ENCODE measurements around the gene GLIS1.

- no peak for TF ChIP-seq CTCF (IDR thresholded peaks at IDR 0.05)
- TF ChIP-seq GTF2I (CRISPR knock-in tag; conservative IDR thresholded peaks at IDR 0.05): no peak
- no peak for TF ChIP-seq JAZF1 (CRISPR knock-in tag; IDR thresholded peaks at IDR 0.05)
- no peak for TF ChIP-seq SMAD4 (CRISPR knock-in tag; IDR thresholded peaks at IDR 0.05)
- TF ChIP-seq HMGXB4 (CRISPR knock-in tag; IDR thresholded peaks at IDR 0.05): no peak
- TF ChIP-seq CREB1 (CRISPR knock-in tag; IDR thresholded peaks at IDR 0.05): no peak
- TF ChIP-seq ZNF138 (CRISPR knock-in tag; conservative IDR thresholded peaks at IDR 0.05): no peak
- no peak for TF ChIP-seq FOXP4 (CRISPR knock-in tag; IDR thresholded peaks at IDR 0.05)
- no peak for TF ChIP-seq HMGA2 (CRISPR knock-in tag; IDR thresholded peaks at IDR 0.05)
- TF ChIP-seq E2F1 (CRISPR knock-in tag; IDR thresholded peaks at IDR 0.05): no peak
- TF ChIP-seq ZNF317 (CRISPR knock-in tag; IDR thresholded peaks at IDR 0.05; ENCODE audit: borderline replicate concordance, low read depth): no peak
These were observed 146.4 kb downstream of the GLIS1 start for GRCh38 chr1:53592521-53592982.
